Glutamatergic neuron (in vitro differentiated cells): ENCODE results near the gene TMEM223. TPM values are rescaled to one million over a fixed set of nuclear protein-coding genes. Genes with fewer than 3 reads are reported as not detected.

ENCODE experiments used
- DNase-seq: peaks from one replicate; pipeline ENCODE4 v3.0.0; 2022
- H3K27ac Mint-ChIP-seq: one replicate; pipeline ENCODE4 v1.8.0; 2020; ENCODE audit warnings: mild to moderate bottlenecking, mixed read lengths, inconsistent platforms; ENCODE audit not compliant: unreplicated experiment
- H3K27me3 Mint-ChIP-seq: one replicate; pipeline ENCODE4 v1.8.0; 2020; ENCODE audit warnings: mild to moderate bottlenecking, moderate library complexity, mixed read lengths, inconsistent platforms; ENCODE audit not compliant: unreplicated experiment
- H3K36me3 Mint-ChIP-seq: one replicate; pipeline ENCODE4 v1.8.0; 2020; ENCODE audit warnings: mild to moderate bottlenecking, mixed read lengths, inconsistent platforms; ENCODE audit not compliant: unreplicated experiment
- H3K4me1 Mint-ChIP-seq: one replicate; pipeline ENCODE4 v1.8.0; 2020; ENCODE audit warnings: mild to moderate bottlenecking, low read depth, mixed read lengths, inconsistent platforms; ENCODE audit not compliant: unreplicated experiment
- H3K4me3 Mint-ChIP-seq: one replicate; pipeline ENCODE4 v1.8.0; 2020; ENCODE audit warnings: mild to moderate bottlenecking, mixed read lengths, inconsistent platforms; ENCODE audit not compliant: unreplicated experiment
- H3K9me3 Mint-ChIP-seq: one replicate; pipeline ENCODE4 v1.8.0; 2020; ENCODE audit warnings: mild to moderate bottlenecking, moderate library complexity, mixed read lengths, inconsistent platforms; ENCODE audit not compliant: unreplicated experiment
- total RNA-seq: library from RNA; stranded (reverse); fragmentation: NEBNext Ultra II Directional; extraction: Animal tissue kit (Norgen Biotek cat#: 25700); gene quantifications from one replicate; pipeline ENCODE4 v1.2.1, GENCODE V29; 2021; ENCODE audit not compliant: unreplicated experiment
- TF ChIP-seq, protein P1 (sequence below): fragments of 200-600 bp; sonication (generic); IDR thresholded peaks from one replicate; pipeline ENCODE4 v1.5.0; 2021; ENCODE audit not compliant: partially characterized antibody, unreplicated experiment

The TMEM223 gene
- total RNA-seq, 1 donor from 2014 or later = 17.4 TPM

DNA sequence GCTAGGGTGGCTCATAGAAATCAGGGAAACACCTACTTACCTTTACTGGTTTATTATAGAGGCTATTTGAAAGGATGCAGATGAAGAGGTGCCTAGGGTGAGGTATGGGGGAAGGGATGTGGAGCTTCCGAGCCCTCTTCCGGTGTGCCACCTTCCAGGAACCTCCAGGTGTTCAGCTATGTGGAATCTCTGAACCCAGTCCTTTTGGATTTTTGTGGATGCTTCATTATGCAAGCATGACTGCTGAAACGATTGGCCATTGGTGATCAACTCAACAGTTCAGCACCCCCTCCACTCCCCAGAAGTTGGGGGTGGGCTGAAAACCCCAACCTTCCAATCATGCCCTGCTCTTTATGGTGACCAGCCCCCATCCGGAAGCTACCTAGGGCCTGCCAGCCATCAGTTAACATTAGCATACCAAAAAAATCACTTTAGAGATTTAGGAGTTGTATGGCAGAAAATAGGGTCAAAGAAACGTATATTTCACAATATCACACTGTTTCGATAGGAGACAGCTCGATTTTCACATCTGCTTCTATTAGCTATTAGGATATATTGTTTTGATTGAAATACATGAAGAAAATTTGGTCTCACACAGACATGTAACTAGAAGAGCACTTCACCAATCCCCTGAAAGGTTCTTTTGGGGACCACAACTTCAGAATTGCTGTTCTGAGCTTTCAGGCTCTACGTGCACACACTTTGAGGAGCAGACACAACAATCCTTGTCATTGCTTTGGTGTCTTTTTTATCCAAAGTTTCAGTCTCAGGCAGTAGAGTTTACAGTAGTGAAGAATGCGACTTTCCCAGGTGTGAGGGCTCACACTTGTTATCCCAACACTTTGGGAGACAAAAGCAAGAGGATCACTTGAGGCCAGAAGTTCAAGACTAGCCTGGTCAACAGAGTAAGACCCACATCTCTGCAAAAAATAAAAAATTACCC is 33.7 kb downstream of the TMEM223 start:
- no peak for DNase-seq
- TF ChIP-seq, protein P1, sequence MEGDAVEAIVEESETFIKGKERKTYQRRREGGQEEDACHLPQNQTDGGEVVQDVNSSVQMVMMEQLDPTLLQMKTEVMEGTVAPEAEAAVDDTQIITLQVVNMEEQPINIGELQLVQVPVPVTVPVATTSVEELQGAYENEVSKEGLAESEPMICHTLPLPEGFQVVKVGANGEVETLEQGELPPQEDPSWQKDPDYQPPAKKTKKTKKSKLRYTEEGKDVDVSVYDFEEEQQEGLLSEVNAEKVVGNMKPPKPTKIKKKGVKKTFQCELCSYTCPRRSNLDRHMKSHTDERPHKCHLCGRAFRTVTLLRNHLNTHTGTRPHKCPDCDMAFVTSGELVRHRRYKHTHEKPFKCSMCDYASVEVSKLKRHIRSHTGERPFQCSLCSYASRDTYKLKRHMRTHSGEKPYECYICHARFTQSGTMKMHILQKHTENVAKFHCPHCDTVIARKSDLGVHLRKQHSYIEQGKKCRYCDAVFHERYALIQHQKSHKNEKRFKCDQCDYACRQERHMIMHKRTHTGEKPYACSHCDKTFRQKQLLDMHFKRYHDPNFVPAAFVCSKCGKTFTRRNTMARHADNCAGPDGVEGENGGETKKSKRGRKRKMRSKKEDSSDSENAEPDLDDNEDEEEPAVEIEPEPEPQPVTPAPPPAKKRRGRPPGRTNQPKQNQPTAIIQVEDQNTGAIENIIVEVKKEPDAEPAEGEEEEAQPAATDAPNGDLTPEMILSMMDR = no peak
- Mint-ChIP-seq H3K4me3 (no peak overlapping the region), H3K27ac (no peak overlapping the region), H3K27me3 (peaks cover 5% of the 10 kb centered on the region), H3K4me1 (peaks cover 1% of the 10 kb centered on the region), H3K36me3 (no peaks in the 10 kb centered on the region), H3K9me3 (peaks cover 13% of the 10 kb centered on the region)

DNA sequence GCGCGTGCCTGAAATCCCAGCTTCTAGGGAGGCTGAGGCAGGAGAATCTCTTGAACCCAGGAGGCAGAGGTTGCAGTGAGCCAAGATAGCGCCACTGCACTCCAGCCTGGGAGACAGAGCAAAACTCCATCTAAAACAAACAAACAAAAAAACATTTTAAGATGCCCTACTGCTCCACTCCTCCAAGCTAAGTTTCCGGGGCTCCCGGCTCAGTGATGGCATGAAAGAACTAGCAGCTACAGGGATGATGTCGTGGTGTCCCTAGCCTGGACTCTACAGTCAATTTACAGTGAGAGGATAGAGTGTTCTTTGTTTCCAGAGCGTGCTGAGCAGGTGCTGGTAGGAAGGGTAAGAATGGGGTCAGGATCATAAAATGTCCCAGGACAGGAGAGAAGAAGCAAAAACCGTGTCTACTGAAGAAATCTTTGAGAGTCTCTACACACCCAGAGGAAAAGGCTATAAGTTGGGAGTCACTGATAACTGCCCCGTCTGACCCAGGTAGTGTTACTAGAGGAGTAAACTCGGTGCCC is 36.7 kb downstream of the TMEM223 start:
- no peak for DNase-seq
- Mint-ChIP-seq H3K36me3 (no peaks in the 10 kb centered on the region), H3K27ac (peak overlapping the region; percentile 45), H3K4me1 (peaks cover 1% of the 10 kb centered on the region), H3K9me3 (peaks cover 13% of the 10 kb centered on the region), H3K27me3 (peaks cover 4% of the 10 kb centered on the region), H3K4me3 (peak overlapping the region; percentile 93)
- TF ChIP-seq, protein P1 = no peak

DNA sequence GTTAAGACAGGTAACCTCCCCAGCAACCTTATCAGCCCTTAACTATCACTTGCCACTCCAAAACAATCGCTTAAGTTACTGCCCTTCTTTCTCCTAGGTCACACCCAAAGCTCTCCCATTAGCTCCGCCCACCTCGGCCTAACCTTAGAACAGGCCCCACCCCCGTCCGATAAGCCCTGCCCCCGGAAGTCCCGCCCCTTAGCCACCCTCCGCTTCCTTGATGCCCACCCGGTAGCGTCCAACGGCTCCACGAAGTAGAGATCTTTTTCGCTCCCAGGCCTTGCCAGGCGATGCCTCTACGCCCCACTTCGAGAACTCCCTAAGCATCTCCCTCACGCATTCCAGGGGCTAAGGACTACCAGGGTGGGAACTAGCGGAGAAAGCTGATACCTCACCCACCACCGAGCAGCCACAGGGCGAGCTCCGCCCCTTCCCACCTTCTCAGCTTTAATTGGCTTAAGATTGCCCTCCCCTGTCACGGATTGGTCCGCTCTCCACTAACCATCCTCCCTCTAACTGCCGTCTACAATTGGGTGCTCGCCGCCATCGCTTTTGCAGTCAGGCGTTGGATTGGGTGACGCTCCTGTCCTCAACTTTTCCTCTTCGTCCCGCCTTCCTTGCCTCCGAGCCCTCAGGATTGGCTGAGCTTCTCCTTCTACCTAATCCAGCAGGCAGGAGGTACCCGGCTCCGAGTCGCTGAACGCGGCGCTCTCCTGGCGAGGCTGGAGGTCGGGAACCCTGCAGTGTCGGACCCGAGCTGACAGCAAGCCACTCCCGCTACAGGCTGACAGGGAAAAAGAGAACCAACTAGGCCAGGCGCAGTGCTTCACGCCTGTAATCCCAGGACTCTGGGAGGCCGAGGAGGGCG is 37.8 kb downstream of the TMEM223 start, which contains the start of gene ZBTB3:
Gene ZBTB3, minus strand, starts transcription at position 425 of the 868 bp plus-strand sequence. CDS start 496 bp downstream, outside the sequence.
- Mint-ChIP-seq H3K9me3 (peaks cover 13% of the 10 kb centered on the region), H3K4me3 (peak within 1 kb of the TSS; percentile 93), H3K27me3 (peaks cover 3% of the 10 kb centered on the region), H3K27ac (peak within 1 kb of the TSS; percentile 97), H3K4me1 (peaks cover 1% of the 10 kb centered on the region), H3K36me3 (no peaks in the 10 kb centered on the region)
- peak; percentile 95 for DNase-seq
- TF ChIP-seq, protein P1 = no peak

DNA sequence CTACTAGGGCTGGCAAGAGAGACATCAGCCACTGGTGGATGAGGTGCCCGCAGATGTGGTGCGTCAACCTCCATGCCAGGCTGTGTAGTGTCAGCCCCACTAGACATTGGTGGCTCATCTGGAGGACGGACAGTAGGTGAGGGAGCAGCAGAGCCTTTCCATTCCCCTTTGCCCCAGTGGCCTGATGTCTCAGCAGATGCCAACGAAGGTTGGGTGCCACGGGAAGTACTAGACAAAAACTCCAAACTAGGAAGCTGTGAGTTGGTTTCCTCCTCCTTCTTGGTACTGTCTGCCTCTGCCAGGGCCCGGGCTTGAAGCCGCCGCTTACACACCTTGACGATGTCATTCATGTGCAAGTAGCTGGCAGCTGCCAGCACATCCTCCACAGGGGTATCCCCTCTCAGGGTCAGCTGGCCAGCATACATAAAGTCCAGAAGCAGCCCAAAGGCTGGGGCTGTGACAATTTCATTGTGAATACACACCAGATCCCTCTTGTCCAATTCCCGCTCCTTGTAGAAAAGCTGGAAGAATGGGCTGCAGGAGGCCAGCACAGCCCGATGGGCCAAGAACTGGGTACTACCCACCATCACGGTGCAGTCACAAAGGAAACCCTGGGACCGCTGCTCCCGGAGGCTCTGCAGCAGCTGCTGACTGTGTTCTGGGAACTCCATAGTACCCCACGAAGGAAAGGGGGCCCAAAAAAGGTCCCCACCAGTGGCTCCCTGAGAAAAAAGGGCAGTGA is 38.6 kb downstream of the TMEM223 start:
- Mint-ChIP-seq H3K27me3 (peaks cover 3% of the 10 kb centered on the region), H3K4me3 (peak overlapping the region; percentile 93), H3K4me1 (peaks cover 1% of the 10 kb centered on the region), H3K9me3 (peaks cover 13% of the 10 kb centered on the region), H3K36me3 (no peaks in the 10 kb centered on the region), H3K27ac (peak overlapping the region; percentile 97)
- TF ChIP-seq, protein P1 = no peak
- DNase-seq = no peak
